PC-3 (cell line): ENCODE measurements around the gene CDK5. TPM values are rescaled to one million over a fixed set of nuclear protein-coding genes. Genes with fewer than 3 reads are reported as not detected.
A peak's percentile ranks its signal among the peaks of the same experiment; 100 is the strongest.

Experiments
- ATAC-seq: fragments of 200-7000 bp; cut with Tn5 transposase; 2 replicates; pipeline ENCODE4 v1.9.1; 2020; ENCODE audit warnings: mild to moderate bottlenecking, moderate library complexity
- BruUV-seq: library from RNA; stranded (reverse); fragments of 400-500 nt; replicated peaks from 2 replicates; lab custom pipeline; 2021; lab: Mats Ljungman, UMichigan
- CTCF ChIA-PET: fragments of 300-600 bp; sonication (Branson Sonifier 250); formaldehyde crosslinking; loops from one replicate; lab custom pipeline; 2022; ENCODE audit warnings: antibody characterized with exemption; lab: Charles Lee
- POLR2A ChIA-PET: fragments of 300-600 bp; sonication (Branson Sonifier 250); formaldehyde crosslinking; loops from one replicate; lab custom pipeline; 2022; ENCODE audit warnings: antibody characterized with exemption; ENCODE audit not compliant: unreplicated experiment; lab: Charles Lee
- DNase-seq: peaks from one replicate; pipeline ENCODE4 v3.0.0-alpha.2; 2015
- H2AFZ ChIP-seq: fragments of 300-600 bp; sonication (generic); 2 replicates; pipeline ENCODE4 v1.6.0; 2016; ENCODE audit warnings: antibody characterized with exemption, low read length
- H3F3A ChIP-seq: fragments of 300-600 bp; sonication (generic); one replicate; pipeline ENCODE4 v1.6.0; 2017; ENCODE audit warnings: antibody characterized with exemption, low read length, control low read depth, mild to moderate bottlenecking; ENCODE audit not compliant: unreplicated experiment
- H3K27ac ChIP-seq: fragments of 300-600 bp; sonication (generic); 2 replicates; pipeline ENCODE4 v1.5.1; 2016; ENCODE audit warnings: mild to moderate bottlenecking, low read length
- H3K27me3 ChIP-seq: fragments of 300-600 bp; sonication (generic); 2 replicates; pipeline ENCODE4 v1.6.1; 2016; ENCODE audit warnings: low read length, mixed read lengths
- H3K36me3 ChIP-seq: fragments of 300-600 bp; sonication (generic); 2 replicates; pipeline ENCODE4 v1.6.1; 2016; ENCODE audit warnings: low read depth, mixed run types, low read length, mixed read lengths
- H3K4me1 ChIP-seq: fragments of 300-600 bp; sonication (generic); 2 replicates; pipeline ENCODE4 v1.5.1; 2016; ENCODE audit warnings: low read length; ENCODE audit not compliant: insufficient read depth
- H3K4me2 ChIP-seq: fragments of 300-600 bp; sonication (generic); 2 replicates; pipeline ENCODE4 v1.6.0; 2016; ENCODE audit warnings: low read length
- H3K4me3 ChIP-seq: fragments of 300-600 bp; sonication (generic); 2 replicates; pipeline ENCODE4 v1.5.1; 2016; ENCODE audit warnings: mild to moderate bottlenecking, low read length, mixed read lengths
- H3K79me2 ChIP-seq: fragments of 300-600 bp; sonication (generic); 2 replicates; pipeline ENCODE4 v1.6.1; 2017; ENCODE audit warnings: low read length, mixed read lengths
- H3K9ac ChIP-seq: fragments of 300-600 bp; sonication (generic); 2 replicates; pipeline ENCODE4 v1.6.0; 2016; ENCODE audit warnings: mild to moderate bottlenecking, low read length
- H3K9me2 ChIP-seq: fragments of 300-600 bp; sonication (generic); replicated peaks from 2 replicates; pipeline ENCODE4 v1.6.1; 2016; ENCODE audit warnings: mixed run types, low read length, mixed read lengths
- H3K9me3 ChIP-seq: fragments of 300-600 bp; sonication (generic); 2 replicates; pipeline ENCODE4 v1.6.1; 2016; ENCODE audit warnings: low read length, mixed read lengths
- H4K20me1 ChIP-seq: fragments of 300-600 bp; sonication (generic); 2 replicates; pipeline ENCODE4 v1.6.1; 2016; ENCODE audit warnings: low read length, mixed read lengths
- CTCF ChIP-seq: fragments of 300-600 bp; sonication (generic); conservative IDR thresholded peaks from 2 replicates; pipeline ENCODE4 v1.5.1; 2017; ENCODE audit warnings: antibody characterized with exemption, low read depth, mild to moderate bottlenecking, low read length
- EZH2 ChIP-seq: fragments of 300-600 bp; sonication (generic); IDR thresholded peaks from one replicate; pipeline ENCODE4 v1.6.1; 2017; ENCODE audit warnings: antibody characterized with exemption, mild to moderate bottlenecking, low read length; ENCODE audit not compliant: unreplicated experiment
- EZH2phosphoT487 ChIP-seq: fragments of 300-600 bp; sonication (generic); IDR thresholded peaks from 2 replicates; pipeline ENCODE4 v1.6.1; 2018; ENCODE audit warnings: mild to moderate bottlenecking, antibody characterized with exemption, low read length, borderline replicate concordance
- intact Hi-C: fragments of 100-400 bp; cut with micrococcal nuclease; formaldehyde crosslinking; loops from 2 replicates; pipeline ENCODE4 v1.9.0; 2023
- total RNA-seq: library from RNA; depleted of rRNA; stranded (reverse); fragments of >200 nt; gene quantifications from 2 replicates; pipeline ENCODE4 v1.2.3, GENCODE V29; 2014

CDK5 gene
- total RNA-seq, 1 experiment from 2014 or later: 40.1 TPM

GRCh38 chr7:151062399-151063211 is 4.9 kb upstream of the CDK5 start:
- no peaks in the 10 kb centered on the region for H3K9me2 ChIP-seq
- no peak for TF ChIP-seq CTCF
- TF ChIP-seq EZH2phosphoT487: no peak
- no peaks in the 10 kb centered on the region for H3F3A ChIP-seq
- H3K9me3 ChIP-seq: no peaks in the 10 kb centered on the region
- peak overlapping the region; percentile 89 for H3K9ac ChIP-seq
- BruUV-seq: no TSS peak
- POLR2A ChIA-PET: interaction anchor here (0.6 to 1.2 kb wide), 6 partner anchors 14 to 457 kb away, joined by 4 to 23 read pairs (median 6); partner anchors contain the start of genes ASIC3, FASTK, RHEB and TMUB1
- CTCF ChIA-PET: interaction anchor here (0.8 to 1.3 kb wide), 4 partner anchors 44 to 51 kb away, joined by 4 to 10 read pairs (median 5); no protein-coding TSS in a partner anchor
- no peaks in the 10 kb centered on the region for H4K20me1 ChIP-seq
- peak overlapping the region; percentile 97 for H3K27ac ChIP-seq
- no peaks in the 10 kb centered on the region for H3K27me3 ChIP-seq
- peak overlapping the region; percentile 73 for H2AFZ ChIP-seq
- H3K4me1 ChIP-seq: peaks cover 40% of the 10 kb centered on the region
- DNase-seq (peak; percentile 67), ATAC-seq (peak; percentile 33)
- intact Hi-C loops: loop anchor here (1.0 kb wide), 1 partner anchor 18 kb away; the partner anchor contains the start of gene FASTK
- H3K4me2 ChIP-seq: peak overlapping the region; percentile 99
- H3K79me2 ChIP-seq: peaks cover 39% of the 10 kb centered on the region
- H3K4me3 ChIP-seq: peak overlapping the region; percentile 86
- H3K36me3 ChIP-seq: peaks cover 21% of the 10 kb centered on the region

GRCh38 chr7:151062111-151062398 is 4.4 kb upstream of the CDK5 start:
- ATAC-seq: no peak
- Histone ChIP-seq H3K79me2 (peaks cover 39% of the 10 kb centered on the region), H3K9ac (peak overlapping the region; percentile 89; the same call in 1 of the 2 replicates), H3K9me3 (no peaks in the 10 kb centered on the region), H2AFZ (no peak overlapping the region), H3K4me2 (peak overlapping the region; percentile 99), H3K9me2 (no peaks in the 10 kb centered on the region), H3K4me3 (peak overlapping the region; percentile 86), H4K20me1 (no peaks in the 10 kb centered on the region), H3K27ac (peak overlapping the region; percentile 97), H3K4me1 (peaks cover 42% of the 10 kb centered on the region), H3K27me3 (no peaks in the 10 kb centered on the region), H3F3A (no peaks in the 10 kb centered on the region), H3K36me3 (peaks cover 17% of the 10 kb centered on the region)
- POLR2A ChIA-PET: interaction anchor here (1.2 kb wide), 1 partner anchor 18 kb away, joined by 15 read pairs; the partner anchor contains the start of gene FASTK
- no peak for TF ChIP-seq CTCF
- no peak for TF ChIP-seq EZH2phosphoT487
- TF ChIP-seq EZH2: no peak
- CTCF ChIA-PET: interaction anchor here (1.1 to 1.3 kb wide), 2 partner anchors 49 to 51 kb away, joined by 5 to 10 read pairs; no protein-coding TSS in a partner anchor
- intact Hi-C loops: no loop called here
- no peak for DNase-seq
- no TSS peak for BruUV-seq
